ENCODE data around the gene INTS7.

- TF ChIP-seq CTCF (IDR thresholded peaks at IDR 0.05) (no peak), POLR2A (IDR thresholded peaks at IDR 0.05) (no peak)
Observed at GRCh38 chr1:211968200-211968834, 67.0 kb downstream of the INTS7 start.

Measured in adrenal gland (tissue), 5 donors.